K562 (cell line): ENCODE measurements around the gene SPEG. TPM values are rescaled to one million over a fixed set of nuclear protein-coding genes. Genes with fewer than 3 reads are reported as not detected.

Experiments used
- ATAC-seq: fragments of 200-7000 bp; cut with Tn5 transposase; 3 replicates; pipeline ENCODE4 v1.9.1; 2020; ENCODE audit warnings: moderate library complexity
- BruUV-seq: library from RNA; stranded (reverse); fragments of 400-500 nt; replicated peaks from 2 replicates; lab custom pipeline; 2021; lab: Mats Ljungman, UMichigan
- CTCF ChIA-PET: fragments of 300-600 bp; formaldehyde crosslinking; extraction: SDS; loops from one replicate; lab custom pipeline; 2021; ENCODE audit warnings: low intra/inter-chr PET ratio; lab: Yijun Ruan, JAX
- POLR2A ChIA-PET: fragments of 300-600, 350-650 bp; sonication (Branson Sonifier 250); formaldehyde crosslinking; extraction: SDS; loops from one replicate; lab custom pipeline; 2021; ENCODE audit warnings: antibody characterized with exemption, inconsistent platforms; lab: Yijun Ruan, JAX
- DNase-seq, 4 experiments: peaks; one replicate each; pipeline versions ENCODE4 v3.0.0 to v3.0.0-alpha.2; 2011 to 2018; ENCODE audit warnings: low spot score in 3 of 4, mixed read lengths in 3 of 4; ENCODE audit errors: extremely low read depth in 1 of 4
- FAIRE-seq: peaks from 2 replicates; lab custom pipeline; 2011; peaks lifted over from hg19 to GRCh38; lab: Jason Lieb, UNC
- H2AFZ ChIP-seq: 2 replicates; pipeline ENCODE4 v1.6.0; 2011; ENCODE audit warnings: low read depth, low read length, control low read depth, inconsistent platforms
- H3K27ac ChIP-seq: fragments of 200-600 bp; 3 replicates; pipeline ENCODE4 v1.8.0; 2011; ENCODE audit warnings: low read depth, mild to moderate bottlenecking, control low read depth, inconsistent platforms, low read length, moderate library complexity, mixed read lengths; ENCODE audit errors: extremely low read depth
- H3K27me3 ChIP-seq, 2 experiments: fragments of 300-600 bp in 1 of 2; 2 replicates in 1 of 2; 3 replicates in 1 of 2; pipeline versions ENCODE4 v1.6.0 to v1.8.0; 2011; ENCODE audit warnings: inconsistent platforms in 2 of 2, low read length in 2 of 2, mild to moderate bottlenecking in 1 of 2, mixed read lengths in 1 of 2, moderate library complexity in 1 of 2; ENCODE audit not compliant: control insufficient read depth in 2 of 2, insufficient read depth in 2 of 2
- H3K36me3 ChIP-seq: fragments of 300-600 bp; 3 replicates; pipeline ENCODE4 v1.8.0; 2011; ENCODE audit warnings: mild to moderate bottlenecking, low read length, inconsistent platforms; ENCODE audit not compliant: control insufficient read depth, insufficient read depth
- H3K4me1 ChIP-seq, 2 experiments: fragments of 200-600 bp in 1 of 2; replicated peaks in 1 of 2; 2 replicates in 1 of 2; 3 replicates in 1 of 2; pipeline versions ENCODE4 v1.5.1 to v1.8.0; 2011; ENCODE audit warnings: inconsistent platforms in 2 of 2, low read length in 2 of 2, mild to moderate bottlenecking in 1 of 2, mixed read lengths in 1 of 2, moderate library complexity in 1 of 2; ENCODE audit not compliant: control insufficient read depth in 2 of 2, insufficient read depth in 2 of 2
- H3K4me2 ChIP-seq: 2 replicates; pipeline ENCODE4 v1.6.1; 2011; ENCODE audit warnings: low read length, control low read depth, inconsistent platforms, mixed read lengths; ENCODE audit not compliant: insufficient read depth
- H3K4me3 ChIP-seq: fragments of 200-600 bp; sonication (generic), shearing (Covaris generic); 2 replicates; pipeline ENCODE4 v1.5.1; 2016; ENCODE audit warnings: control low read depth, inconsistent platforms
- H3K79me2 ChIP-seq: fragments of 200-600 bp; 3 replicates; pipeline ENCODE4 v1.8.0; 2011; ENCODE audit warnings: low read length, inconsistent platforms; ENCODE audit not compliant: control insufficient read depth, insufficient read depth
- H3K9ac ChIP-seq, 2 experiments: 2 replicates each; pipeline versions ENCODE4 v1.6.0 to v1.6.1; 2011; ENCODE audit warnings: low read depth in 2 of 2, low read length in 2 of 2, control low read depth in 1 of 2, inconsistent platforms in 1 of 2, mild to moderate bottlenecking in 1 of 2, mixed read lengths in 1 of 2; ENCODE audit not compliant: insufficient read depth in 1 of 2
- H3K9me1 ChIP-seq: one replicate; pipeline ENCODE4 v1.6.0; 2011; ENCODE audit warnings: inconsistent platforms, mild to moderate bottlenecking, low read length, moderate library complexity; ENCODE audit not compliant: control insufficient read depth, insufficient read depth
- H3K9me3 ChIP-seq: replicated peaks from 2 replicates; pipeline ENCODE4 v1.5.1; 2011; ENCODE audit warnings: low read depth, low read length, inconsistent platforms; ENCODE audit not compliant: control insufficient read depth, insufficient read depth
- H4K20me1 ChIP-seq: replicated peaks from 2 replicates; pipeline ENCODE4 v1.6.1; 2011; ENCODE audit warnings: low read length, inconsistent platforms, mixed read lengths; ENCODE audit not compliant: control insufficient read depth, insufficient read depth
- MCM5 ChIP-seq: fragments of 450-650 bp; IDR thresholded peaks from 2 replicates; pipeline ENCODE4 v1.6.1; 2016; ENCODE audit warnings: low read depth
- ZBTB33 ChIP-seq: sonication (generic); formaldehyde crosslinking; IDR thresholded peaks from 2 replicates; pipeline ENCODE4 v1.8.1; 2023; ENCODE audit warnings: mild to moderate bottlenecking, missing genetic modification reagents
- WGBS: fragments of 100-300 bp; shearing (Covaris generic); methylation state at CpG from one replicate; pipeline ENCODE4 v1.1.6; 2016; ENCODE audit warnings: low coverage, mixed read lengths; ENCODE audit not compliant: insufficient coverage; ENCODE audit errors: missing lambda C conversion rate; 5-methylcytosine and 5-hydroxymethylcytosine counted together
- in situ Hi-C: fragments of 300-500 bp; cut with MboI; formaldehyde crosslinking; loops from 4 replicates; pipeline ENCODE4 v1.15.0; 2018; ENCODE audit warnings: inconsistent platforms, mixed read lengths
- intact Hi-C: fragments of 100-400 bp; cut with micrococcal nuclease; formaldehyde crosslinking; loops from 2 replicates; pipeline ENCODE4 v1.14.2; 2022
- polyA plus RNA-seq, 8 experiments: library from polyadenylated mRNA; depleted of rRNA in 4 of 8; stranded (reverse) in 5 of 8; unstranded in 3 of 8; fragments of >200 nt; fragmentation: Nextera tagmentation in 2 of 8; fragmentation: Illumina TruSeq in 1 of 8; extraction: Ambion mirVana in 2 of 8; extraction: Trizol in 1 of 8; gene quantifications; 2 replicates each; pipeline versions ENCODE4 v1.2.1 to v1.2.3, GENCODE V29; 2011 to 2014; ENCODE audit warnings: inconsistent platforms in 1 of 8, missing spikeins in 1 of 8
- total RNA-seq, 7 experiments: library from RNA; depleted of rRNA in 6 of 7; stranded (reverse); fragments of >200 nt in 6 of 7; fragmentation: Illumina TruSeq in 2 of 7; extraction: Trizol in 2 of 7; gene quantifications; 2 replicates each; pipeline versions ENCODE4 v1.2.1 to v1.2.3, GENCODE V29; 2011 to 2021; ENCODE audit warnings: low replicate concordance in 1 of 7

SPEG gene
- total and polyA plus RNA-seq, 9 of the 15 experiments (the other 6 are each of a cell fraction or from before 2014, with no cell fraction given) = 0.49 to 8.7 (median 3.0) TPM

- Histone ChIP-seq H3K4me3 (no peak overlapping the region), H3K9me3 (no peaks in the 10 kb centered on the region), H2AFZ (no peak overlapping the region), H3K4me2 (no peak overlapping the region), H3K27me3 (no peaks in the 10 kb centered on the region), H3K79me2 (no peaks in the 10 kb centered on the region), H3K36me3 (no peaks in the 10 kb centered on the region), H3K27ac (no peak overlapping the region), H3K9ac (no peak overlapping the region), H3K9me1 (no peaks in the 10 kb centered on the region), H4K20me1 (no peaks in the 10 kb centered on the region; the same call in 1 of the 2 replicates), H3K4me1 (peaks cover 3 to 40% of the 10 kb centered on the region in 2 experiments; a peak in 3 of 5 replicates)
- in situ Hi-C loops (no loop called here), intact Hi-C loops (no loop called here)
- CTCF ChIA-PET = no interaction called here
- DNase-seq (no peak), FAIRE-seq (no peak), ATAC-seq (no peak)
- POLR2A ChIA-PET = interaction anchor here (0.5 to 1.0 kb wide), 3 partner anchors 9 to 113 kb away, joined by 3 to 4 read pairs (median 3); partner anchors contain the start of gene STK11IP
- no TSS peak for BruUV-seq
- TF ChIP-seq ZBTB33 = peak; percentile 30; the same call in 1 of the 2 replicates
- no peak for TF ChIP-seq MCM5
- 66% methylated on average over 14 of the region's 89 CpGs for WGBS
These were observed 49.9 kb downstream of the SPEG start for GRCh38 chr2:219484343-219485200.
